Measurements from ENCODE around the gene SRSF4. TPM values are rescaled to one million over a fixed set of nuclear protein-coding genes. Genes with fewer than 3 reads are reported as not detected.

Gene SRSF4
- total RNA-seq, 1 experiment from 2014 or later = 69.0 TPM

GRCh38 chr1:29114654-29115053, 67.0 kb downstream of the SRSF4 start:
- no peaks in the 10 kb centered on the region for H3K36me3 ChIP-seq (ENCODE audit: control insufficient read depth in 1 of 2, insufficient read depth in 2 of 2, low read length in 2 of 2)
- H2AFZ ChIP-seq (ENCODE audit: low read depth, low read length, poor library complexity, severe bottlenecking) = no peak overlapping the region
- H3K4me3 ChIP-seq (replicated peaks in 1 of 2; ENCODE audit: low read depth in 1 of 2, low read length in 2 of 2) = no peak overlapping the region
- no peak for DNase-seq (ENCODE audit: low read depth, low spot score)
- no peaks in the 10 kb centered on the region for H3K79me2 ChIP-seq (ENCODE audit: insufficient read depth, low read length)
- TF ChIP-seq POLR2A (IDR thresholded peaks at IDR 0.05; ENCODE audit: borderline replicate concordance, extremely low read depth, insufficient read depth, insufficient read length) (no peak), EZH2 (IDR thresholded peaks at IDR 0.05) (no peak), CEBPB (IDR thresholded peaks at IDR 0.05; ENCODE audit: low read depth) (no peak)
- TF ChIP-seq, protein P1, sequence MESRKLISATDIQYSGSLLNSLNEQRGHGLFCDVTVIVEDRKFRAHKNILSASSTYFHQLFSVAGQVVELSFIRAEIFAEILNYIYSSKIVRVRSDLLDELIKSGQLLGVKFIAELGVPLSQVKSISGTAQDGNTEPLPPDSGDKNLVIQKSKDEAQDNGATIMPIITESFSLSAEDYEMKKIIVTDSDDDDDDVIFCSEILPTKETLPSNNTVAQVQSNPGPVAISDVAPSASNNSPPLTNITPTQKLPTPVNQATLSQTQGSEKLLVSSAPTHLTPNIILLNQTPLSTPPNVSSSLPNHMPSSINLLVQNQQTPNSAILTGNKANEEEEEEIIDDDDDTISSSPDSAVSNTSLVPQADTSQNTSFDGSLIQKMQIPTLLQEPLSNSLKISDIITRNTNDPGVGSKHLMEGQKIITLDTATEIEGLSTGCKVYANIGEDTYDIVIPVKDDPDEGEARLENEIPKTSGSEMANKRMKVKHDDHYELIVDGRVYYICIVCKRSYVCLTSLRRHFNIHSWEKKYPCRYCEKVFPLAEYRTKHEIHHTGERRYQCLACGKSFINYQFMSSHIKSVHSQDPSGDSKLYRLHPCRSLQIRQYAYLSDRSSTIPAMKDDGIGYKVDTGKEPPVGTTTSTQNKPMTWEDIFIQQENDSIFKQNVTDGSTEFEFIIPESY (IDR thresholded peaks at IDR 0.05; ENCODE audit: extremely low read depth, insufficient replicate concordance, low read length) = no peak
- H3K4me1 ChIP-seq (ENCODE audit: control insufficient read depth in 1 of 2, insufficient read depth in 2 of 2, low read length in 2 of 2) = no peaks in the 10 kb centered on the region
- intact Hi-C loops (cut with micrococcal nuclease) = no loop called here
- no peaks in the 10 kb centered on the region for H4K20me1 ChIP-seq (ENCODE audit: insufficient read depth)
- no peaks in the 10 kb centered on the region for H3K9me2 ChIP-seq (ENCODE audit: insufficient read depth)
- no peak overlapping the region for H3K9ac ChIP-seq (ENCODE audit: low read length)
- ATAC-seq = no peak
- ChIA-PET CTCF (no interaction called here), POLR2A (no interaction called here), RAD21 (ENCODE audit: low non-redundant PET in 1 of 2, low total read pairs in 2 of 2, uncharacterized antibody in 2 of 2, unreplicated experiment in 2 of 2) (no interaction called here)
- no peaks in the 10 kb centered on the region for H3K9me3 ChIP-seq (ENCODE audit: control insufficient read depth in 1 of 2, insufficient read depth in 1 of 2, low read depth in 1 of 2, low read length in 2 of 2)
- H3K4me2 ChIP-seq (ENCODE audit: low read length) = no peak overlapping the region
- no peak overlapping the region for H3K27ac ChIP-seq (ENCODE audit: low read depth, low read length)
- BruUV-seq (replicated peaks) = no TSS peak
- H3K27me3 ChIP-seq (ENCODE audit: insufficient read depth, low read length) = no peaks in the 10 kb centered on the region

- no peaks in the 10 kb centered on the region for H3K36me3 ChIP-seq (ENCODE audit: control insufficient read depth in 1 of 2, insufficient read depth in 2 of 2, low read length in 2 of 2)
- H3K27me3 ChIP-seq (ENCODE audit: insufficient read depth, low read length) = no peaks in the 10 kb centered on the region
- 0 out of 2 replicates have a peak, but pooled peaks have one; percentile 9 for ATAC-seq
Measured at GRCh38 chr1:29113413-29114117, 68.1 kb downstream of the SRSF4 start.

More at GRCh38 chr1:29113413-29114117, 68.1 kb downstream of the SRSF4 start:
- Histone ChIP-seq H2AFZ (ENCODE audit: low read depth, low read length, poor library complexity, severe bottlenecking) (no peak overlapping the region), H3K4me2 (ENCODE audit: low read length) (no peak overlapping the region), H3K9ac (ENCODE audit: low read length) (no peak overlapping the region), H3K4me3 (replicated peaks in 1 of 2; ENCODE audit: low read depth in 1 of 2, low read length in 2 of 2) (no peak overlapping the region), H3K79me2 (ENCODE audit: insufficient read depth, low read length) (no peaks in the 10 kb centered on the region), H4K20me1 (ENCODE audit: insufficient read depth) (no peaks in the 10 kb centered on the region), H3K27ac (ENCODE audit: low read depth, low read length) (no peak overlapping the region), H3K9me3 (ENCODE audit: control insufficient read depth in 1 of 2, insufficient read depth in 1 of 2, low read depth in 1 of 2, low read length in 2 of 2) (no peaks in the 10 kb centered on the region), H3K4me1 (ENCODE audit: control insufficient read depth in 1 of 2, insufficient read depth in 2 of 2, low read length in 2 of 2) (no peaks in the 10 kb centered on the region), H3K9me2 (ENCODE audit: insufficient read depth) (no peaks in the 10 kb centered on the region)
- intact Hi-C loops (cut with micrococcal nuclease) = no loop called here
- no peak for TF ChIP-seq ZFX (IDR thresholded peaks at IDR 0.05)
- TF ChIP-seq SIN3A (IDR thresholded peaks at IDR 0.05; ENCODE audit: low read depth) = no peak
- no peak for TF ChIP-seq EGR1 (IDR thresholded peaks at IDR 0.05; ENCODE audit: low read depth)
- TF ChIP-seq, protein P2, sequence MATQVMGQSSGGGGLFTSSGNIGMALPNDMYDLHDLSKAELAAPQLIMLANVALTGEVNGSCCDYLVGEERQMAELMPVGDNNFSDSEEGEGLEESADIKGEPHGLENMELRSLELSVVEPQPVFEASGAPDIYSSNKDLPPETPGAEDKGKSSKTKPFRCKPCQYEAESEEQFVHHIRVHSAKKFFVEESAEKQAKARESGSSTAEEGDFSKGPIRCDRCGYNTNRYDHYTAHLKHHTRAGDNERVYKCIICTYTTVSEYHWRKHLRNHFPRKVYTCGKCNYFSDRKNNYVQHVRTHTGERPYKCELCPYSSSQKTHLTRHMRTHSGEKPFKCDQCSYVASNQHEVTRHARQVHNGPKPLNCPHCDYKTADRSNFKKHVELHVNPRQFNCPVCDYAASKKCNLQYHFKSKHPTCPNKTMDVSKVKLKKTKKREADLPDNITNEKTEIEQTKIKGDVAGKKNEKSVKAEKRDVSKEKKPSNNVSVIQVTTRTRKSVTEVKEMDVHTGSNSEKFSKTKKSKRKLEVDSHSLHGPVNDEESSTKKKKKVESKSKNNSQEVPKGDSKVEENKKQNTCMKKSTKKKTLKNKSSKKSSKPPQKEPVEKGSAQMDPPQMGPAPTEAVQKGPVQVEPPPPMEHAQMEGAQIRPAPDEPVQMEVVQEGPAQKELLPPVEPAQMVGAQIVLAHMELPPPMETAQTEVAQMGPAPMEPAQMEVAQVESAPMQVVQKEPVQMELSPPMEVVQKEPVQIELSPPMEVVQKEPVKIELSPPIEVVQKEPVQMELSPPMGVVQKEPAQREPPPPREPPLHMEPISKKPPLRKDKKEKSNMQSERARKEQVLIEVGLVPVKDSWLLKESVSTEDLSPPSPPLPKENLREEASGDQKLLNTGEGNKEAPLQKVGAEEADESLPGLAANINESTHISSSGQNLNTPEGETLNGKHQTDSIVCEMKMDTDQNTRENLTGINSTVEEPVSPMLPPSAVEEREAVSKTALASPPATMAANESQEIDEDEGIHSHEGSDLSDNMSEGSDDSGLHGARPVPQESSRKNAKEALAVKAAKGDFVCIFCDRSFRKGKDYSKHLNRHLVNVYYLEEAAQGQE (IDR thresholded peaks at IDR 0.05; ENCODE audit: low read depth) = no peak
- BruUV-seq (replicated peaks) = no TSS peak
- RAD21 ChIA-PET (ENCODE audit: low non-redundant PET in 1 of 2, low total read pairs in 2 of 2, uncharacterized antibody in 2 of 2, unreplicated experiment in 2 of 2) = interaction anchor here in 1 of 2 experiments (0.6 kb wide), 1 partner anchor 338 kb away, joined by 3 read pairs; no protein-coding TSS in a partner anchor
- POLR2A ChIA-PET = interaction anchor here (1.1 kb wide), 1 partner anchor 12 kb away, joined by 3 read pairs; no protein-coding TSS in a partner anchor
- CTCF ChIA-PET = interaction anchor here (1.4 kb wide), 1 partner anchor 8 kb away, joined by 5 read pairs; no protein-coding TSS in a partner anchor
- no peak for DNase-seq (ENCODE audit: low read depth, low spot score)

Data from HCT116 (cell line).